H1 (cell line): ENCODE measurements around the gene MYBL2. TPM values are rescaled to one million over a fixed set of nuclear protein-coding genes. Genes with fewer than 3 reads are reported as not detected.
A peak's percentile ranks its signal among the peaks of the same experiment; 100 is the strongest.

Experiments used
- CTCF ChIA-PET: fragments of 300-600 bp; sonication (Branson Sonifier 250); formaldehyde crosslinking; loops from one replicate; lab custom pipeline; 2021; ENCODE audit not compliant: partially characterized antibody; lab: Charles Lee
- POLR2A ChIA-PET: fragments of 300-600 bp; sonication (Branson Sonifier 250); formaldehyde crosslinking; loops from one replicate; lab custom pipeline; 2021; ENCODE audit warnings: inconsistent platforms; ENCODE audit not compliant: partially characterized antibody; lab: Charles Lee
- DNase-seq, 2 experiments: peaks; one replicate each; pipeline versions ENCODE4 v3.0.0 to v3.0.0-alpha.2; 2010 to 2022; ENCODE audit warnings: low spot score in 2 of 2, low read depth in 1 of 2, mixed read lengths in 1 of 2
- FAIRE-seq: peaks from 2 replicates; lab custom pipeline; 2011; peaks lifted over from hg19 to GRCh38; lab: Jason Lieb, UNC
- H2AFZ ChIP-seq: 2 replicates; pipeline ENCODE4 v1.8.1; 2012; ENCODE audit warnings: low read length, inconsistent platforms
- H2AK5ac ChIP-seq: 2 replicates; pipeline ENCODE4 v1.6.1; 2013; ENCODE audit warnings: low read depth, low read length
- H2BK120ac ChIP-seq: replicated peaks from 2 replicates; pipeline ENCODE3; 2013; ENCODE audit warnings: low read depth, low read length, inconsistent platforms
- H2BK12ac ChIP-seq: 2 replicates; pipeline ENCODE4 v1.6.1; 2013; ENCODE audit warnings: low read depth, low read length
- H2BK15ac ChIP-seq: 2 replicates; pipeline ENCODE4 v1.6.1; 2013; ENCODE audit warnings: low read length
- H2BK20ac ChIP-seq: 2 replicates; pipeline ENCODE4 v1.6.1; 2013; ENCODE audit warnings: low read length
- H2BK5ac ChIP-seq: 2 replicates; pipeline ENCODE4 v1.6.1; 2013; ENCODE audit warnings: low read depth, low read length
- H3K14ac ChIP-seq: 2 replicates; pipeline ENCODE4 v1.6.1; 2013; ENCODE audit warnings: inconsistent platforms; ENCODE audit not compliant: insufficient read length
- H3K18ac ChIP-seq: 2 replicates; pipeline ENCODE4 v1.6.1; 2013; ENCODE audit warnings: low read length; ENCODE audit errors: extremely low read depth
- H3K23ac ChIP-seq: 2 replicates; pipeline ENCODE4 v1.6.1; 2013; ENCODE audit warnings: inconsistent platforms; ENCODE audit not compliant: insufficient read length
- H3K23me2 ChIP-seq: 2 replicates; pipeline ENCODE4 v1.6.1; 2013; ENCODE audit warnings: low read depth, low read length
- H3K27ac ChIP-seq: 2 replicates; pipeline ENCODE4 v1.6.1; 2011; ENCODE audit warnings: low read depth, low read length, inconsistent platforms
- H3K27me3 ChIP-seq, 4 experiments: replicated peaks in 1 of 4; 1 replicate in 1 of 4; 2 replicates in 3 of 4; pipeline versions ENCODE4 v1.6.1 to v1.8.1; 2011 to 2013; ENCODE audit warnings: low read length in 3 of 4, mild to moderate bottlenecking in 3 of 4, inconsistent platforms in 2 of 4, mixed read lengths in 2 of 4, moderate library complexity in 1 of 4; ENCODE audit not compliant: control insufficient read depth in 3 of 4, insufficient read depth in 3 of 4; ENCODE audit errors: extremely low read depth in 1 of 4
- H3K36me3 ChIP-seq, 4 experiments: 2 replicates each; pipeline versions ENCODE4 v1.6.1 to v1.8.1; 2011 to 2013; ENCODE audit warnings: mild to moderate bottlenecking in 4 of 4, low read length in 3 of 4, moderate library complexity in 2 of 4, control low read depth in 1 of 4, inconsistent platforms in 1 of 4; ENCODE audit not compliant: insufficient read depth in 4 of 4, control insufficient read depth in 2 of 4
- H3K4ac ChIP-seq: replicated peaks from 2 replicates; pipeline ENCODE3; 2013; ENCODE audit warnings: low read length, low read depth, mixed read lengths, inconsistent platforms; ENCODE audit not compliant: insufficient read length
- H3K4me1 ChIP-seq, 4 experiments: replicated peaks in 1 of 4; 1 replicate in 1 of 4; 2 replicates in 3 of 4; pipeline versions ENCODE4 v1.6.1 to v1.8.1; 2011 to 2013; ENCODE audit warnings: low read length in 3 of 4, inconsistent platforms in 2 of 4, mixed read lengths in 1 of 4; ENCODE audit not compliant: insufficient read depth in 4 of 4, control insufficient read depth in 3 of 4
- H3K4me2 ChIP-seq, 2 experiments: 2 replicates each; pipeline versions ENCODE4 v1.6.1 to v1.8.1; 2011 to 2013; ENCODE audit warnings: low read depth in 2 of 2, low read length in 2 of 2, control low read depth in 1 of 2, inconsistent platforms in 1 of 2, mild to moderate bottlenecking in 1 of 2; ENCODE audit not compliant: insufficient read depth in 1 of 2
- H3K4me3 ChIP-seq, 4 experiments: fragments of 200-600, 300-600 bp in 1 of 4; sonication (generic), shearing (Covaris generic), sonication (Bioruptor Twin) in 1 of 4; 2 replicates each; pipeline versions ENCODE4 v1.5.1 to v1.8.1; 2011 to 2016; ENCODE audit warnings: low read length in 4 of 4, low read depth in 3 of 4, control low read depth in 2 of 4, inconsistent platforms in 2 of 4, mild to moderate bottlenecking in 2 of 4, mixed read lengths in 1 of 4, moderate library complexity in 1 of 4; ENCODE audit not compliant: insufficient read depth in 2 of 4; ENCODE audit errors: extremely low read depth in 1 of 4
- H3K56ac ChIP-seq: replicated peaks from 2 replicates; pipeline ENCODE3; 2013; ENCODE audit warnings: low read depth, mild to moderate bottlenecking, mixed read lengths, low read length, inconsistent platforms; ENCODE audit not compliant: insufficient read length
- H3K79me1 ChIP-seq: 2 replicates; pipeline ENCODE4 v1.6.1; 2013; ENCODE audit warnings: low read depth, low read length, control low read depth
- H3K79me2 ChIP-seq, 2 experiments: 2 replicates each; pipeline versions ENCODE4 v1.6.1 to v1.8.1; 2012 to 2013; ENCODE audit warnings: low read length in 2 of 2, mild to moderate bottlenecking in 2 of 2, inconsistent platforms in 1 of 2; ENCODE audit not compliant: insufficient read depth in 2 of 2, control insufficient read depth in 1 of 2
- H3K9ac ChIP-seq, 4 experiments: replicated peaks in 1 of 4; 1 replicate in 1 of 4; 2 replicates in 3 of 4; pipeline versions ENCODE4 v1.6.1 to v1.8.1; 2011 to 2013; ENCODE audit warnings: low read depth in 3 of 4, low read length in 3 of 4, control low read depth in 2 of 4, mild to moderate bottlenecking in 2 of 4, moderate library complexity in 2 of 4, inconsistent platforms in 1 of 4; ENCODE audit errors: extremely low read depth in 1 of 4
- H3K9me3 ChIP-seq, 2 experiments: 2 replicates each; pipeline versions ENCODE4 v1.6.1 to v1.8.1; 2012 to 2013; ENCODE audit warnings: mild to moderate bottlenecking in 2 of 2, moderate library complexity in 2 of 2, control low read depth in 1 of 2, inconsistent platforms in 1 of 2, low read depth in 1 of 2, low read length in 1 of 2, mixed read lengths in 1 of 2; ENCODE audit not compliant: insufficient read depth in 2 of 2
- H4K20me1 ChIP-seq, 2 experiments: replicated peaks in 1 of 2; 2 replicates each; pipeline versions ENCODE3 to v1.8.1; 2011 to 2013; ENCODE audit warnings: inconsistent platforms in 2 of 2, low read length in 2 of 2, mild to moderate bottlenecking in 1 of 2; ENCODE audit not compliant: insufficient read depth in 2 of 2, control insufficient read depth in 1 of 2
- H4K5ac ChIP-seq: 2 replicates; pipeline ENCODE4 v1.6.1; 2013; ENCODE audit warnings: low read length, low read depth, mixed read lengths, inconsistent platforms; ENCODE audit not compliant: insufficient read length
- H4K8ac ChIP-seq: 2 replicates; pipeline ENCODE4 v1.8.0; 2013; ENCODE audit warnings: mild to moderate bottlenecking, moderate library complexity, low read length, inconsistent platforms; ENCODE audit not compliant: insufficient read depth; ENCODE audit errors: extremely low read depth
- H4K91ac ChIP-seq: replicated peaks from 2 replicates; pipeline ENCODE3; 2013; ENCODE audit warnings: low read length, mixed read lengths, inconsistent platforms; ENCODE audit not compliant: insufficient read length
- ASH2L ChIP-seq: fragments of 200-600, 300-600 bp; sonication (generic); IDR thresholded peaks from one replicate; pipeline ENCODE4 v1.7.1; 2017; ENCODE audit warnings: low read length
- CREB1 ChIP-seq: IDR thresholded peaks from 2 replicates; pipeline ENCODE4 v1.6.1; 2012; ENCODE audit warnings: inconsistent platforms
- GABPA ChIP-seq: IDR thresholded peaks from 2 replicates; pipeline ENCODE4 v1.6.1; 2011; ENCODE audit warnings: mild to moderate bottlenecking, low read length, moderate library complexity, borderline replicate concordance; ENCODE audit not compliant: insufficient read depth
- GTF2F1 ChIP-seq: IDR thresholded peaks from 2 replicates; pipeline ENCODE4 v1.6.1; 2012; ENCODE audit warnings: low read depth, low read length, improper control_type of control experiment, borderline replicate concordance
- KDM1A ChIP-seq: fragments of 200-600, 300-600 bp; sonication (generic); IDR thresholded peaks from 2 replicates; pipeline ENCODE4 v1.7.1; 2016; ENCODE audit warnings: mild to moderate bottlenecking, low read length, borderline replicate concordance
- KDM5A ChIP-seq: fragments of 200-600 bp; IDR thresholded peaks from 2 replicates; pipeline ENCODE4 v1.7.1; 2012; ENCODE audit warnings: mild to moderate bottlenecking, low read length, inconsistent platforms, mixed read lengths
- NRF1 ChIP-seq: IDR thresholded peaks from 2 replicates; pipeline ENCODE4 v1.6.1; 2011; ENCODE audit warnings: mild to moderate bottlenecking, low read depth, low read length, improper control_type of control experiment
- RAD21 ChIP-seq, 2 experiments: IDR thresholded peaks in 1 of 2; conservative IDR thresholded peaks in 1 of 2; 2 replicates each; pipeline ENCODE4 v1.6.1; 2011; ENCODE audit warnings: low read depth in 2 of 2, low read length in 2 of 2, improper control_type of control experiment in 1 of 2, inconsistent platforms in 1 of 2, mild to moderate bottlenecking in 1 of 2, moderate library complexity in 1 of 2
- RFX5 ChIP-seq: IDR thresholded peaks from 2 replicates; pipeline ENCODE4 v1.6.1; 2011; ENCODE audit warnings: low read depth, low read length, improper control_type of control experiment, borderline replicate concordance
- SAP30 ChIP-seq: fragments of 300-600 bp; sonication (generic); IDR thresholded peaks from 2 replicates; pipeline ENCODE4 v1.7.1; 2012; ENCODE audit warnings: low read length, moderate library complexity, mild to moderate bottlenecking, inconsistent platforms; ENCODE audit not compliant: insufficient read depth, insufficient replicate concordance
- SRF ChIP-seq: IDR thresholded peaks from 2 replicates; pipeline ENCODE4 v1.6.1; 2011; ENCODE audit warnings: mild to moderate bottlenecking, low read depth, low read length, moderate library complexity
- TCF12 ChIP-seq: IDR thresholded peaks from 2 replicates; pipeline ENCODE4 v1.6.1; 2011; ENCODE audit warnings: low read depth, mild to moderate bottlenecking, low read length
- WGBS, 2 experiments: shearing (Covaris generic) in 1 of 2; methylation state at CpG; one replicate each; pipeline versions ENCODE4 v1.1.6 to v1.1.7; 2013 to 2015; ENCODE audit warnings: low lambda C conversion rate in 2 of 2, mixed read lengths in 2 of 2, inconsistent platforms in 1 of 2, low coverage in 1 of 2, missing lambda C conversion rate in 1 of 2; ENCODE audit not compliant: insufficient replicate concordance in 2 of 2, insufficient coverage in 1 of 2, insufficient read length in 1 of 2; ENCODE audit errors: extremely low coverage in 1 of 2, missing lambda C conversion rate in 1 of 2; 5-methylcytosine and 5-hydroxymethylcytosine counted together
- polyA plus RNA-seq, 7 experiments: library from polyadenylated mRNA; depleted of rRNA in 3 of 7; stranded (reverse) in 5 of 7; unstranded in 2 of 7; fragments of >200 nt in 5 of 7; fragments of 200-250 nt in 2 of 7; gene quantifications; 1 replicate in 5 of 7; 2 replicates in 1 of 7; 4 replicates in 1 of 7; pipeline versions ENCODE4 v1.2.1 to v1.2.3, GENCODE V29; 2011 to 2013; ENCODE audit warnings: missing spikeins in 2 of 7, mixed read lengths in 2 of 7
- total RNA-seq: library from RNA; stranded (reverse); fragmentation: NEBNext Ultra II Directional; extraction: Animal tissue kit (Norgen Biotek cat#: 25700); gene quantifications from 2 replicates; pipeline ENCODE4 v1.2.1, GENCODE V29; 2021

The MYBL2 gene
- total and polyA plus RNA-seq, 2 of the 8 experiments (the other 6 are each of a cell fraction or from before 2014, with no cell fraction given): 75.3 to 207 TPM

GRCh38 chr20:43761386-43762340 is 94.7 kb downstream of the MYBL2 start:
- no peaks in the 10 kb centered on the region for H3K23me2 ChIP-seq
- H4K20me1 ChIP-seq: no peaks in the 10 kb centered on the region
- no peaks in the 10 kb centered on the region for H3K27me3 ChIP-seq
- no peak for DNase-seq
- FAIRE-seq: no peak
- H3K18ac ChIP-seq: no peak overlapping the region
- no peak overlapping the region for H2AK5ac ChIP-seq
- H3K14ac ChIP-seq: no peak overlapping the region
- CTCF ChIA-PET: interaction anchor here (0.6 to 2.4 kb wide), 4 partner anchors 10 to 431 kb away, joined by 3 to 11 read pairs (median 4); no protein-coding TSS in a partner anchor
- no peaks in the 10 kb centered on the region; a peak in 1 of 7 replicates for H3K4me1 ChIP-seq
- no peak overlapping the region for H3K4me2 ChIP-seq
- no peaks in the 10 kb centered on the region for H3K79me1 ChIP-seq
- no peak overlapping the region for H3K4me3 ChIP-seq
- no peak overlapping the region for H3K4ac ChIP-seq
- H2BK5ac ChIP-seq: no peak overlapping the region
- POLR2A ChIA-PET: interaction anchor here (0.9 kb wide), 1 partner anchor 304 kb away, joined by 3 read pairs; the partner anchor contains the start of gene SRSF6
- no peaks in the 10 kb centered on the region for H3K36me3 ChIP-seq
- no peak overlapping the region for H3K56ac ChIP-seq
- no peak overlapping the region for H2BK12ac ChIP-seq
- 91% methylated on average over 12 of the region's 15 CpGs; no CpG with 5 or more reads in 1 of the 2 experiments for WGBS, 2 experiments
- H4K91ac ChIP-seq: no peak overlapping the region
- no peak overlapping the region for H2BK20ac ChIP-seq
- H2BK15ac ChIP-seq: no peak overlapping the region
- H3K79me2 ChIP-seq: no peaks in the 10 kb centered on the region
- H3K23ac ChIP-seq: no peak overlapping the region
- no peaks in the 10 kb centered on the region for H3K9me3 ChIP-seq
- H2AFZ ChIP-seq: no peak overlapping the region
- no peak overlapping the region for H3K27ac ChIP-seq
- H3K9ac ChIP-seq: no peak overlapping the region
- no peak overlapping the region for H4K5ac ChIP-seq
- H4K8ac ChIP-seq: peak overlapping the region; percentile 68; the same call in 1 of the 2 replicates
- no peak overlapping the region for H2BK120ac ChIP-seq
- TF ChIP-seq KDM5A (no peak), GABPA (no peak), RAD21 (IDR thresholded peaks at IDR 0.05 in 1 of 2, conservative IDR thresholded peaks at IDR 0.05 in 1 of 2; ENCODE audit: low read depth in 2 of 2, low read length in 2 of 2) (no peak), KDM1A (no peak), GTF2F1 (no peak), SAP30 (no peak), RFX5 (no peak), TCF12 (no peak), ASH2L (no peak), NRF1 (no peak), CREB1 (no peak), SRF (no peak)
